SK-N-SH (cell line): ENCODE data around the gene MROH7. TPM values are rescaled to one million over a fixed set of nuclear protein-coding genes. Genes with fewer than 3 reads are reported as not detected.

Source experiments
- CTCF ChIA-PET: fragments of 300-600, 350-600 bp; formaldehyde crosslinking; extraction: SDS; loops from one replicate; lab custom pipeline; 2021; lab: Yijun Ruan, JAX
- POLR2A ChIA-PET: fragments of 350-600 bp; sonication (Branson Sonifier 250); formaldehyde crosslinking; extraction: SDS; loops from one replicate; lab custom pipeline; 2020; ENCODE audit warnings: antibody characterized with exemption, inconsistent platforms; lab: Yijun Ruan, JAX
- DNase-seq: peaks from one replicate; pipeline ENCODE4 v3.0.0; 2012
- H2AFZ ChIP-seq: fragments of 200-600 bp; sonication (generic); 2 replicates; pipeline ENCODE4 v1.8.1; 2016; ENCODE audit warnings: antibody characterized with exemption, mild to moderate bottlenecking, low read depth
- H3F3A ChIP-seq: fragments of 200-600 bp; sonication (generic); replicated peaks from 2 replicates; pipeline ENCODE3; 2016; ENCODE audit warnings: antibody characterized with exemption, mild to moderate bottlenecking; ENCODE audit not compliant: insufficient read depth
- H3K27ac ChIP-seq, 2 experiments: fragments of 200-500 bp in 1 of 2; fragments of 200-600 bp in 1 of 2; sonication (Bioruptor generic) in 1 of 2; sonication (generic), shearing (Covaris generic) in 1 of 2; 2 replicates each; pipeline versions ENCODE4 v1.5.1 to v1.6.1; 2014 to 2016; ENCODE audit warnings: low read depth in 2 of 2, inconsistent platforms in 1 of 2, low read length in 1 of 2, mild to moderate bottlenecking in 1 of 2, mixed read lengths in 1 of 2
- H3K27me3 ChIP-seq: fragments of 200-600 bp; sonication (generic), shearing (Covaris generic); 2 replicates; pipeline ENCODE4 v1.6.1; 2016; ENCODE audit warnings: mixed run types; ENCODE audit not compliant: insufficient read depth
- H3K36me3 ChIP-seq, 2 experiments: fragments of 200-500 bp in 1 of 2; fragments of 200-600 bp in 1 of 2; sonication (Bioruptor generic) in 1 of 2; sonication (generic) in 1 of 2; replicated peaks in 1 of 2; 2 replicates each; pipeline versions ENCODE3 to v1.5.1; 2014 to 2016; ENCODE audit warnings: low read length in 1 of 2, mild to moderate bottlenecking in 1 of 2; ENCODE audit not compliant: insufficient read depth in 2 of 2, control insufficient read depth in 1 of 2
- H3K4me1 ChIP-seq, 2 experiments: fragments of 200-500 bp in 1 of 2; fragments of 200-600 bp in 1 of 2; sonication (Bioruptor generic) in 1 of 2; sonication (generic), shearing (Covaris generic) in 1 of 2; 2 replicates each; pipeline versions ENCODE4 v1.5.1 to v1.6.1; 2014 to 2016; ENCODE audit warnings: low read depth in 1 of 2, low read length in 1 of 2, mixed run types in 1 of 2; ENCODE audit not compliant: insufficient read depth in 2 of 2, control insufficient read depth in 1 of 2
- H3K4me2 ChIP-seq: fragments of 200-600 bp; sonication (generic), shearing (Covaris generic); 2 replicates; pipeline ENCODE4 v1.6.1; 2017; ENCODE audit warnings: mixed run types
- H3K4me3 ChIP-seq, 2 experiments: fragments of 200-500 bp in 1 of 2; fragments of 200-600 bp in 1 of 2; sonication (Bioruptor generic) in 1 of 2; sonication (generic), shearing (Covaris generic) in 1 of 2; 2 replicates each; pipeline versions ENCODE4 v1.5.1 to v1.8.1; 2014 to 2016; ENCODE audit warnings: low read depth in 2 of 2, inconsistent platforms in 1 of 2, low read length in 1 of 2, mild to moderate bottlenecking in 1 of 2, mixed read lengths in 1 of 2, moderate library complexity in 1 of 2
- H3K79me2 ChIP-seq: fragments of 200-600 bp; sonication (generic); 2 replicates; pipeline ENCODE4 v1.8.1; 2017; ENCODE audit warnings: mild to moderate bottlenecking; ENCODE audit not compliant: insufficient read depth
- H3K9ac ChIP-seq: fragments of 200-600 bp; sonication (generic); 2 replicates; pipeline ENCODE4 v1.6.1; 2017; ENCODE audit warnings: mixed run types
- H3K9me2 ChIP-seq: fragments of 200-600 bp; sonication (generic); 2 replicates; pipeline ENCODE4 v1.6.1; 2017; ENCODE audit warnings: mixed run types
- H3K9me3 ChIP-seq: fragments of 200-600 bp; sonication (generic); 2 replicates; pipeline ENCODE4 v1.6.1; 2017; ENCODE audit warnings: mixed run types, mild to moderate bottlenecking, moderate library complexity
- H4K20me1 ChIP-seq: fragments of 200-600 bp; sonication (generic); 2 replicates; pipeline ENCODE4 v1.6.1; 2017; ENCODE audit warnings: mild to moderate bottlenecking, mixed run types; ENCODE audit not compliant: insufficient read depth
- CHD2 ChIP-seq: fragments of 150-350 bp; IDR thresholded peaks from 2 replicates; pipeline ENCODE4 v1.6.1; 2018; ENCODE audit warnings: low read length; ENCODE audit not compliant: partially characterized antibody
- EP300 ChIP-seq, 2 experiments: IDR thresholded peaks; 2 replicates each; pipeline versions ENCODE4 v1.4.0 to v1.6.1; 2012; ENCODE audit warnings: borderline replicate concordance in 1 of 2, low read depth in 1 of 2, low read length in 1 of 2
- FOXM1 ChIP-seq: IDR thresholded peaks from 2 replicates; pipeline ENCODE4 v1.4.0; 2012; ENCODE audit warnings: low read depth, mild to moderate bottlenecking
- JUND ChIP-seq: IDR thresholded peaks from 2 replicates; pipeline ENCODE4 v1.4.0; 2012
- MEF2A ChIP-seq: IDR thresholded peaks from 2 replicates; pipeline ENCODE4 v1.4.0; 2012; ENCODE audit warnings: low read depth, borderline replicate concordance
- NFIC ChIP-seq: IDR thresholded peaks from 2 replicates; pipeline ENCODE4 v1.4.0; 2012; ENCODE audit warnings: borderline replicate concordance
- RAD21 ChIP-seq: IDR thresholded peaks from 2 replicates; pipeline ENCODE4 v1.6.1; 2012; ENCODE audit warnings: mild to moderate bottlenecking, low read length
- RCOR1 ChIP-seq: fragments of 150-350 bp; IDR thresholded peaks from 2 replicates; pipeline ENCODE4 v1.6.1; 2017; ENCODE audit warnings: antibody characterized with exemption, low read length
- TAF1 ChIP-seq: IDR thresholded peaks from 2 replicates; pipeline ENCODE4 v1.6.1; 2012; ENCODE audit warnings: low read depth, mild to moderate bottlenecking, low read length, moderate library complexity, borderline replicate concordance
- TCF12 ChIP-seq: IDR thresholded peaks from 2 replicates; pipeline ENCODE4 v1.4.0; 2012
- WGBS: methylation state at CpG from one replicate; pipeline ENCODE4 v1.1.6; 2017; ENCODE audit warnings: low lambda C conversion rate; 5-methylcytosine and 5-hydroxymethylcytosine counted together
- polyA plus RNA-seq, 3 experiments: library from polyadenylated mRNA; depleted of rRNA; stranded (reverse); fragments of >200 nt; gene quantifications; 2 replicates each; pipeline ENCODE4 v1.2.3, GENCODE V29; 2012
- TF ChIP-seq, protein P1 (sequence below): IDR thresholded peaks from 2 replicates; pipeline ENCODE4 v1.4.0; 2012; ENCODE audit warnings: low read depth, borderline replicate concordance
- TF ChIP-seq, protein P2 (sequence below): IDR thresholded peaks from 2 replicates; pipeline ENCODE4 v1.4.0; 2012; ENCODE audit warnings: low read depth

Gene MROH7
- polyA plus RNA-seq, 1 of the 3 experiments (the other 2 are of a cell fraction), result 0.51 TPM

GRCh38 chr1:54728027-54728426 is 86.4 kb downstream of the MROH7 start (continued):
- TF ChIP-seq, protein P1, sequence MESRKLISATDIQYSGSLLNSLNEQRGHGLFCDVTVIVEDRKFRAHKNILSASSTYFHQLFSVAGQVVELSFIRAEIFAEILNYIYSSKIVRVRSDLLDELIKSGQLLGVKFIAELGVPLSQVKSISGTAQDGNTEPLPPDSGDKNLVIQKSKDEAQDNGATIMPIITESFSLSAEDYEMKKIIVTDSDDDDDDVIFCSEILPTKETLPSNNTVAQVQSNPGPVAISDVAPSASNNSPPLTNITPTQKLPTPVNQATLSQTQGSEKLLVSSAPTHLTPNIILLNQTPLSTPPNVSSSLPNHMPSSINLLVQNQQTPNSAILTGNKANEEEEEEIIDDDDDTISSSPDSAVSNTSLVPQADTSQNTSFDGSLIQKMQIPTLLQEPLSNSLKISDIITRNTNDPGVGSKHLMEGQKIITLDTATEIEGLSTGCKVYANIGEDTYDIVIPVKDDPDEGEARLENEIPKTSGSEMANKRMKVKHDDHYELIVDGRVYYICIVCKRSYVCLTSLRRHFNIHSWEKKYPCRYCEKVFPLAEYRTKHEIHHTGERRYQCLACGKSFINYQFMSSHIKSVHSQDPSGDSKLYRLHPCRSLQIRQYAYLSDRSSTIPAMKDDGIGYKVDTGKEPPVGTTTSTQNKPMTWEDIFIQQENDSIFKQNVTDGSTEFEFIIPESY, result no peak
- TF ChIP-seq RCOR1, result no peak
- no peak for TF ChIP-seq NFIC
- no peak for TF ChIP-seq RAD21

DNA sequence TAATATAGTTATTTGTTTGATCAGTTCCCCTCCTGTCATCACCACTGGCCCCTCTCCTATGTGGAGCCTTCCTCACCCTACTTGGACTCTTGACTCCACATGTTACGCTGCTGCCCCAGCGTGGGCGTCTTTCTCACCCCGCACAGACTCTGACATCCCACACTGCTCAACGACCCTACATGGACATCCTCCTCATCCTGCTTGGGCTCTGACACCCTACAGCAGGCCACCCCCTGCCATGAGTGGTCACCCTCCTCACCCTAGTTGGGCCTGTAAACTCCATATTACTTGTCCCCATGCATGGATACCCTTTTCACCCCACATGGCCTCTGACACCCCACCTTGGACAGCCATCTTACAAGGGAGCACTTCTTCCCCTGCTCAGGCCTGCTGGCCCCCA is 95.1 kb downstream of the MROH7 start:
- H3K4me2 ChIP-seq, result no peak overlapping the region
- H3K36me3 ChIP-seq, result peaks cover 39 to 48% of the 10 kb centered on the region in 2 experiments
- no peaks in the 10 kb centered on the region for H3K27me3 ChIP-seq
- ChIA-PET POLR2A (no interaction called here), CTCF (no interaction called here)
- TF ChIP-seq JUND (no peak), MEF2A (no peak)
- H3K9me3 ChIP-seq, result no peaks in the 10 kb centered on the region
- H4K20me1 ChIP-seq, result no peaks in the 10 kb centered on the region
- no peak overlapping the region for H2AFZ ChIP-seq
- no peak for DNase-seq
- 87% methylated on average over 5 of the region's 5 CpGs for WGBS
- no peak overlapping the region for H3K9ac ChIP-seq
- H3K4me1 ChIP-seq, result no peaks in the 10 kb centered on the region
- H3K9me2 ChIP-seq, result no peaks in the 10 kb centered on the region
- no peak overlapping the region for H3K27ac ChIP-seq
- no peaks in the 10 kb centered on the region for H3K79me2 ChIP-seq
- peaks cover 4% of the 10 kb centered on the region for H3F3A ChIP-seq
- no peak overlapping the region for H3K4me3 ChIP-seq

DNA sequence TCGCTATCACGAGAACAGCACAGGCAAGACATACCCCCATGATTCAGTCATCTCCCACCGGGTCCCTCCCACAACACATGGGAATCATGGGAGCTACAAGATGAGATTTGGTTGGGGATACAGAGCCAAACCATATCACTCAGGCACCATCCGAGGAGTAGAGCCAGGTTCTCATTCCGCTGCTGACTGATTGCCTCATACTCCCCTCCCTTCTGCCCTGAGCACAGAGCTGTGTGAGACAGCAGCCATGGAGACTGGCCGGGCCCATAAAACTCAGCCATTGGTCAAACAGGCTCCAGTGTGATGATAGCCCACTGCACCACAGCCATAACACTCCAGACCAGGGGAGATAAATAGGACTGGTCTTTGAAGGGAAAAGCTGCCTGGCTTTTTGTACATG is 96.7 kb downstream of the MROH7 start:
- 95% methylated on average over 4 of the region's 6 CpGs for WGBS
- Histone ChIP-seq H3K4me1 (no peaks in the 10 kb centered on the region), H3K36me3 (peaks cover 39 to 53% of the 10 kb centered on the region in 2 experiments), H3K9ac (no peak overlapping the region), H3K4me2 (no peak overlapping the region), H3K4me3 (no peak overlapping the region), H3K9me3 (no peaks in the 10 kb centered on the region), H3K27ac (no peak overlapping the region), H3K9me2 (no peaks in the 10 kb centered on the region), H3K79me2 (no peaks in the 10 kb centered on the region), H2AFZ (no peak overlapping the region), H4K20me1 (no peaks in the 10 kb centered on the region), H3K27me3 (no peaks in the 10 kb centered on the region), H3F3A (peaks cover 4% of the 10 kb centered on the region)
- no peak for TF ChIP-seq EP300 (IDR thresholded peaks at IDR 0.05; ENCODE audit: borderline replicate concordance in 1 of 2, low read depth in 1 of 2, low read length in 1 of 2)
- TF ChIP-seq TCF12, result no peak
- no peak for TF ChIP-seq NFIC
- TF ChIP-seq CHD2, result no peak
- TF ChIP-seq FOXM1, result no peak
- TF ChIP-seq, protein P2, sequence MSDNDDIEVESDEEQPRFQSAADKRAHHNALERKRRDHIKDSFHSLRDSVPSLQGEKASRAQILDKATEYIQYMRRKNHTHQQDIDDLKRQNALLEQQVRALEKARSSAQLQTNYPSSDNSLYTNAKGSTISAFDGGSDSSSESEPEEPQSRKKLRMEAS, result no peak
- no peak for TF ChIP-seq TAF1
- ChIA-PET CTCF (no interaction called here), POLR2A (no interaction called here)
- DNase-seq, result no peak
